HG03060 (cell line): ENCODE data around the gene SNX25.
"Not testable (repeated sequence)": the region's sequence is repeated elsewhere in the genome, so short reads cannot be mapped to it uniquely, and the experiment has no call there.

Experiments
- ATAC-seq: cut with Tn5 transposase; IDR thresholded peaks from one replicate; pipeline ENCODE4 v1.9.1; 2021; ENCODE audit warnings: low read depth, moderate number of reproducible peaks; ENCODE audit not compliant: unreplicated experiment

The SNX25 gene

GRCh38 chr4:185227713-185228278, 18.4 kb downstream of the SNX25 start:
- ATAC-seq = no peak

GRCh38 chr4:185229021-185229818, 19.8 kb downstream of the SNX25 start:
- ATAC-seq = no peak

- no peak for ATAC-seq
Measured at GRCh38 chr4:185232370-185232769, 23.0 kb downstream of the SNX25 start.

- ATAC-seq = no peak
Measured at GRCh38 chr4:185235119-185235842, 25.9 kb downstream of the SNX25 start.

- ATAC-seq = no peak
Measured at GRCh38 chr4:185235843-185236503, 26.6 kb downstream of the SNX25 start.

GRCh38 chr4:185237175-185237574, 27.8 kb downstream of the SNX25 start:
- no peak for ATAC-seq

GRCh38 chr4:185238215-185238681, 28.9 kb downstream of the SNX25 start:
- ATAC-seq = no peak

- ATAC-seq = no peak
Measured at GRCh38 chr4:185238750-185239149, 29.4 kb downstream of the SNX25 start.

- ATAC-seq = not testable (repeated sequence)
Measured at GRCh38 chr4:185240486-185240885, 31.1 kb downstream of the SNX25 start.

- ATAC-seq = no peak
Measured at GRCh38 chr4:185242749-185243533, 33.5 kb downstream of the SNX25 start.

GRCh38 chr4:185243879-185244278, 34.5 kb downstream of the SNX25 start:
- ATAC-seq = no peak

GRCh38 chr4:185244763-185245162, 35.4 kb downstream of the SNX25 start:
- ATAC-seq = no peak

- no peak for ATAC-seq
Measured at GRCh38 chr4:185246453-185246852, 37.1 kb downstream of the SNX25 start.

- no peak for ATAC-seq
Measured at GRCh38 chr4:185247151-185247550, 37.8 kb downstream of the SNX25 start.

- ATAC-seq = no peak
Measured at GRCh38 chr4:185248393-185249039, 39.1 kb downstream of the SNX25 start.

GRCh38 chr4:185249105-185249504, 39.7 kb downstream of the SNX25 start:
- no peak for ATAC-seq

- no peak for ATAC-seq
Measured at GRCh38 chr4:185254434-185254833, 45.0 kb downstream of the SNX25 start.

- no peak for ATAC-seq
Measured at GRCh38 chr4:185255868-185256267, 46.5 kb downstream of the SNX25 start.

- no peak for ATAC-seq
Measured at GRCh38 chr4:185256446-185256845, 47.0 kb downstream of the SNX25 start.

- no peak for ATAC-seq
Measured at GRCh38 chr4:185257086-185257485, 47.7 kb downstream of the SNX25 start.
